NCI-H146 (cell line): Measurements from ENCODE around the gene RBMX.
"Not testable (repeated sequence)": the region's sequence is repeated elsewhere in the genome, so short reads cannot be mapped to it uniquely, and the experiment has no call there.

ENCODE experiments used
- DNase-seq: peaks from one replicate; lab custom pipeline; 2025; lab: John Stamatoyannopoulos, UW

Gene RBMX

GRCh38 chrX:136878423-136878822 is 2.1 kb downstream of the RBMX start:
- DNase-seq, result no peak

- DNase-seq, result not testable (repeated sequence)
These were observed 6.4 kb downstream of the RBMX start for GRCh38 chrX:136874114-136874513.

GRCh38 chrX:136873210-136873609 is 7.3 kb downstream of the RBMX start:
- not testable (repeated sequence) for DNase-seq

GRCh38 chrX:136872091-136872700 is 8.3 kb downstream of the RBMX start:
- DNase-seq, result no peak

- no peak for DNase-seq
These were observed 10.5 kb downstream of the RBMX start for GRCh38 chrX:136870064-136870463.

GRCh38 chrX:136868283-136869055 is 12.1 kb downstream of the RBMX start:
- no peak for DNase-seq

GRCh38 chrX:136867518-136867917 is 13.0 kb downstream of the RBMX start:
- no peak for DNase-seq

GRCh38 chrX:136867096-136867491 is 13.4 kb downstream of the RBMX start:
- DNase-seq, result no peak

GRCh38 chrX:136866337-136867095 is 14.0 kb downstream of the RBMX start:
- no peak for DNase-seq

GRCh38 chrX:136865270-136866158 is 15.0 kb downstream of the RBMX start:
- no peak for DNase-seq

- no peak for DNase-seq
These were observed 16.7 kb downstream of the RBMX start for GRCh38 chrX:136863826-136864225.

GRCh38 chrX:136862546-136862945 is 18.0 kb downstream of the RBMX start:
- no peak for DNase-seq

- no peak for DNase-seq
These were observed 18.6 kb downstream of the RBMX start for GRCh38 chrX:136861877-136862276.

GRCh38 chrX:136858007-136858756 is 22.3 kb downstream of the RBMX start:
- DNase-seq, result no peak

GRCh38 chrX:136856551-136856950 is 24.0 kb downstream of the RBMX start:
- DNase-seq, result no peak

- no peak for DNase-seq
These were observed 24.5 kb downstream of the RBMX start for GRCh38 chrX:136856050-136856449.

- no peak for DNase-seq
These were observed 29.0 kb downstream of the RBMX start for GRCh38 chrX:136851526-136851925.

GRCh38 chrX:136850441-136851175 is 29.9 kb downstream of the RBMX start:
- DNase-seq, result no peak

GRCh38 chrX:136849395-136849794 is 31.1 kb downstream of the RBMX start:
- no peak for DNase-seq

GRCh38 chrX:136847874-136848273 is 32.7 kb downstream of the RBMX start:
- no peak for DNase-seq

- no peak for DNase-seq
These were observed 41.3 kb downstream of the RBMX start for GRCh38 chrX:136839196-136839595.
